Bronchial epithelial cell (primary cell): ENCODE data around the gene TOGARAM2. TPM values are rescaled to one million over a fixed set of nuclear protein-coding genes. Genes with fewer than 3 reads are reported as not detected.

Experiments used
- DNase-seq: peaks from one replicate; pipeline ENCODE4 v3.0.0-alpha.2; 2010; ENCODE audit warnings: low read depth
- FAIRE-seq: peaks from 2 replicates; lab custom pipeline; 2011; peaks lifted over from hg19 to GRCh38; lab: Jason Lieb, UNC
- H3K27me3 ChIP-seq: 2 replicates; pipeline ENCODE4 v1.5.1; 2011; ENCODE audit warnings: low read length; ENCODE audit not compliant: control insufficient read depth, insufficient read depth
- H3K36me3 ChIP-seq: 2 replicates; pipeline ENCODE4 v1.5.1; 2011; ENCODE audit warnings: low read length; ENCODE audit not compliant: control insufficient read depth, insufficient read depth
- H3K4me3 ChIP-seq: 2 replicates; pipeline ENCODE4 v1.5.1; 2011; ENCODE audit warnings: mild to moderate bottlenecking, low read depth, low read length, control low read depth
- CTCF ChIP-seq: IDR thresholded peaks from 2 replicates; pipeline ENCODE4 v1.5.1; 2011; ENCODE audit warnings: mild to moderate bottlenecking, moderate library complexity, low read length, control low read depth, inconsistent platforms; ENCODE audit not compliant: insufficient read depth, severe bottlenecking
- total RNA-seq: library from RNA; depleted of rRNA; stranded (reverse); fragments of >200 nt; gene quantifications from 2 replicates; pipeline ENCODE4 v1.2.1, GENCODE V29; 2014

Gene TOGARAM2
- total RNA-seq, 1 donor from 2014 or later: not detected

GRCh38 chr2:29032189-29032588, 51.1 kb downstream of the TOGARAM2 start:
- no peak overlapping the region for H3K4me3 ChIP-seq

DNA sequence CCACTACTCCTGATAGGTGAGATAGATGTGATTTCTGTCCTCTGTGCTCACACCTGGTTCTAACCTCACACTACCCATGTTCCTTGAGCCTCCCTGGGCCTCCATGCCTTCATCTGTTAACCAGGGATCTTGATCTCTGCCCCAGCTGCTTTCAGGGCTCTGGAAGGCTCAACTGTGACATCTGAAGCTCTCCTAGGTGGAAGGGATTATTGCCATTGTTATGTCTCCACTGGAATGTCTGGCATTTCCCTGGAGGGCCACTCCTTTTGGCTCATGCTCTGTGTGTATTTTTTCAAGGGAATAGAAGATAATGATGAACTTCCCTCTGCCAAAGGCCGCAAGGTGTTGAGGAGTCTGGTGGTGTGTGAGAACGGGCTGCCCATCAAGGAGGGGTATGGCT, 52.1 kb downstream of the TOGARAM2 start:
- peak; percentile 52 for DNase-seq
- peak; percentile 93 for FAIRE-seq
- no peak for TF ChIP-seq CTCF
- H3K4me3 ChIP-seq: no peak overlapping the region
- H3K36me3 ChIP-seq: no peaks in the 10 kb centered on the region
- no peaks in the 10 kb centered on the region for H3K27me3 ChIP-seq

More at GRCh38 chr2:29032189-29032588, 51.1 kb downstream of the TOGARAM2 start:
- Histone ChIP-seq H3K27me3 (no peaks in the 10 kb centered on the region), H3K36me3 (no peaks in the 10 kb centered on the region)
- DNase-seq (no peak), FAIRE-seq (no peak)
- no peak for TF ChIP-seq CTCF

DNA sequence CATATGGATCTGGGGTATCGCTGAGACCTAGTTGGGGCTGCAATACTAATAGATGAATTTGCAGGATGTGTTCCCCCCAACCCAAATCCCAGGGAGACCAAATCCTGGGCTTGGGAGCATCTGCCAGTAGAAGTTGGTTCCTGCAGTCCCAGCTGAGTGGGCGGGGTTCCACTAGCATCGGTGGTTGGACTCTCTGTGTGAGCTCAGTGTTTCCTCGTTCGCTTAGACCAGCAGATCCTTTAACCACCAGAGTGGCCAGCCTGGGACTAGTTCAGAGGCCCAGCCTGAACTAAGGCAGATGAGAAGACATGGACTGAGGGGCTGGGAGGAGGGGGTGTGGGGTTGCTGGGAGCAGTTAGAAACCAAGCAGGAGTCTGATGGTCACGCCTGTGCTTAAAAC, 52.6 kb downstream of the TOGARAM2 start:
- Histone ChIP-seq H3K4me3 (no peak overlapping the region), H3K36me3 (no peaks in the 10 kb centered on the region), H3K27me3 (no peaks in the 10 kb centered on the region)
- no peak for FAIRE-seq
- TF ChIP-seq CTCF: no peak
- DNase-seq: no peak

- Histone ChIP-seq H3K4me3 (no peak overlapping the region), H3K36me3 (no peaks in the 10 kb centered on the region), H3K27me3 (no peaks in the 10 kb centered on the region)
- TF ChIP-seq CTCF: no peak
- DNase-seq: no peak
- no peak for FAIRE-seq
Observed at GRCh38 chr2:29035016-29035745, 54.1 kb downstream of the TOGARAM2 start.

DNA sequence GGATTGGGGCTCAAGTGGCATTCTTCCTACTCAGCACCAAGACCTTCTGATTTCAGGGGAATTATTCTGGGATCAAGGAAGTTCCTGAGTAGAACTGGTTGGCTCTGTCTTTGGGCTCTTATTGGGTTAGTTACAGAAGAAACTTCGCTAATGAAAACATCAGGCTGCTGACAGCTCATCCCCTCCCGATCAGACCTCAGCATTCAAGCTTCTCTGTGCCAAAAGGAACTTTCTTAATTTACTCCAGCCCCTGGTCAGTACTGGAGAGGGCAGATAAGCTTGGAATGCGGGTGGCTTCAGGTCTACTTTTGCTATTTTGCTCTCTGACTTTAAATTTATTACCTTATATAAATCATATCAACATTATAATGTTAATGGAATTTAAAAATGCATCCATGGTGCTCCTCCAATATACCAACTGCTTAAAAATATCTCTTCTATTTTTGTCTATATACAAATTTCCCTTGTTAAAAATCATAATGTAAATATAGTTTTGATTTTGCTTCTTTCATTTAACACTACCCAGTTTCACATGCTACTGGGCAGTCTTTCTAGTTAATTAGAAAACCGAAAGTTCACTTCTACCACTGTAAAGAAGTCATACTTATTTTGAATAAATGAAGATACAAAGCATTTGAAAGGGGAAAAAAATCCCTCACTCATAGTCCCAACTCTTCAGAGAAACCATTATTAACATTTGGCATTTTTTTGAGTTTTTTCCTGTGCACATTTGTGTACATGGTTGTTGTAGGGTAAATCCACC, 58.8 kb downstream of the TOGARAM2 start:
- H3K4me3 ChIP-seq: no peak overlapping the region
- no peak for TF ChIP-seq CTCF
- no peak for FAIRE-seq

More for the DNA sequence above, 58.8 kb downstream of the TOGARAM2 start:
- Histone ChIP-seq H3K27me3 (no peaks in the 10 kb centered on the region), H3K36me3 (no peaks in the 10 kb centered on the region)
- no peak for DNase-seq
